IPS-20b (cell line): ENCODE data around the gene TXNDC11.

Source experiments
- H3K27ac ChIP-seq: one replicate; pipeline ENCODE4 v1.5.1; 2013; ENCODE audit warnings: low read length
- H3K27me3 ChIP-seq: 2 replicates; pipeline ENCODE4 v1.6.1; 2013; ENCODE audit warnings: mild to moderate bottlenecking, low read length, inconsistent platforms; ENCODE audit not compliant: insufficient read depth
- H3K36me3 ChIP-seq: 2 replicates; pipeline ENCODE4 v1.6.1; 2013; ENCODE audit warnings: low read depth, mild to moderate bottlenecking, inconsistent platforms, low read length, moderate library complexity; ENCODE audit not compliant: insufficient read depth
- H3K4me1 ChIP-seq: 2 replicates; pipeline ENCODE4 v1.6.1; 2013; ENCODE audit warnings: mild to moderate bottlenecking, control low read depth, inconsistent platforms, low read length, moderate library complexity; ENCODE audit not compliant: insufficient read depth
- H3K4me3 ChIP-seq: 2 replicates; pipeline ENCODE4 v1.5.1; 2013; ENCODE audit warnings: mild to moderate bottlenecking, low read length, inconsistent platforms
- H3K9ac ChIP-seq: 2 replicates; pipeline ENCODE4 v1.6.1; 2013; ENCODE audit warnings: low read depth, mild to moderate bottlenecking, inconsistent platforms, low read length, moderate library complexity
- H3K9me3 ChIP-seq: 2 replicates; pipeline ENCODE4 v1.6.1; 2013; ENCODE audit warnings: mild to moderate bottlenecking, low read depth, low read length, inconsistent platforms; ENCODE audit not compliant: insufficient read depth

The TXNDC11 gene

DNA sequence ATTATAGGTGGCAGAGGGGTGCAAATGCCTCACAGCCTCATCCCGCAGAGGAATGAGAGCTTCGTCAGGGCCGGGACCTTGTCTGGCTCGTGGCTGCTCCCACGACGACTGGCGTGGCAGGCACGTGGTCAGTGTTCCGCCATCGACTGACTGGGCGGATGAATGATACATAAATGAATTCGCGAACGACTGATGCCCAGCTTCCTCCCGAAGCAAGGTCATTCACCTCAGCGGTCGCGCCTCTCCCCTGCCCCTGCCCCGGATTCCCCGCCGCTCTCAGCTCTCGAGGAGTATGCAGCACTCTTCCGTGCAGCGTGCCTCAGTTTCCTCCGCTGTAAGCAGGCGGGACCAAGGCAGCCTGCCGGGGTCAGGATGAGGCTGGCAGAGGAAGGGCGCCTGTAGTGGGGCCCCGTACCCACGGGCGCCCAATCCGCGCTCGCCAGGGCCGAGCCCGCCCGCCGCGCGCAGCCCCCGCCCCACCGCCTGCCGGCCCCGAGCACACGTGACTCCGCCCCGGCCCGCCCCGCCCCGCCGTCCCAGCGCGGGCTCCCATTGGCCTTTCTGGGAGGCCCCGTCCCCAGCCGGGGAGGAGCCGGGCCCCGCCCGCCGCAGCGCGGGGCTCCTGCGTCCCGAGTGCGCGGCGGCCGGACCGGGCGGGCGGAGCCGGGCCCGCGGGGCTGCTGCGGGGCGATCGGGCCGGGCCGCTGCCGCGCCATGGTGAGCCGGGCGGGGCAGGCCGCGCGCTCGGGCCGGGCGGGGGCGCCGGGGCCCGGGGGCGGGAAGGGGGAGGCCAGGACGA is 74.6 kb downstream of the TXNDC11 start, which contains the start of gene SNN:
Gene SNN, plus strand, starts transcription at position 632 of the 799 bp plus-strand sequence. CDS start 7,605 bp downstream, outside the sequence.
- Histone ChIP-seq H3K9ac (peak within 1 kb of the TSS; percentile 79), H3K9me3 (no peaks in the 10 kb centered on the region), H3K36me3 (no peaks in the 10 kb centered on the region), H3K4me1 (peaks cover 18% of the 10 kb centered on the region; the same call in 1 of the 2 replicates), H3K27ac (no peak within 1 kb of the TSS), H3K4me3 (peak within 1 kb of the TSS; percentile 76), H3K27me3 (peaks cover 6% of the 10 kb centered on the region; the same call in 1 of the 2 replicates)

DNA sequence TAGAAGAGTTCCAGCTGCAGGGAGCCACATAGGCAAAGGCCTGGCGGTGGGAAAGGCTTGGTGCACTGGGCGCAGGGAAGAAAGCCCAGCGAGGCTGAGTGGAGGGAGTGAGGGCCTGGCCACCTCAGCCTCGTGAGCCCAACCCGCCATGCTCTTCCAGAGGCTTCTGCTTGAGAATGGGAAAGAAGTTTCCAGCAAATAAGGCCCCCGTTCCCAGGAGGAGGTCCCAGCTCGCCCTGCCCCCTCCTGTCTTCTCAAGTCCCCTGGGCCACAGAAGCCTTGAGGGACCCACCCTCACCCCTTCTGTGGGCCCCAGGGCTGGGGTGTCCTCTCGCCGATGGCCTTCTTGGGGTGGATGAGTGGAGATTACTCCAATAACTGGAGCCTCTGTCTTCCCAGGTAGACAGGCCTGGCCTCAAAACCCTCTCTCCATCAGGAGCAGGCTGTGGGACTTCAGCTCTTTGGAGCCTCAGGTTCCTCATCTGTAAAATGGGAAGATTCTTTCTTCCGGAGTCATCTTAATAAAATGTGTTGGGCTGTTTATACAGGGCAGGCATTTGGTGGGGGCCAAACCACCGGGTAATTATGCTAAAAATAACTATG is 75.3 kb downstream of the TXNDC11 start:
- peaks cover 6% of the 10 kb centered on the region; the same call in 1 of the 2 replicates for H3K27me3 ChIP-seq
- no peak overlapping the region for H3K4me3 ChIP-seq
- peaks cover 18% of the 10 kb centered on the region; the same call in 1 of the 2 replicates for H3K4me1 ChIP-seq
- H3K9me3 ChIP-seq, result no peaks in the 10 kb centered on the region
- H3K36me3 ChIP-seq, result no peaks in the 10 kb centered on the region
- H3K9ac ChIP-seq, result no peak overlapping the region
- no peak overlapping the region for H3K27ac ChIP-seq

DNA sequence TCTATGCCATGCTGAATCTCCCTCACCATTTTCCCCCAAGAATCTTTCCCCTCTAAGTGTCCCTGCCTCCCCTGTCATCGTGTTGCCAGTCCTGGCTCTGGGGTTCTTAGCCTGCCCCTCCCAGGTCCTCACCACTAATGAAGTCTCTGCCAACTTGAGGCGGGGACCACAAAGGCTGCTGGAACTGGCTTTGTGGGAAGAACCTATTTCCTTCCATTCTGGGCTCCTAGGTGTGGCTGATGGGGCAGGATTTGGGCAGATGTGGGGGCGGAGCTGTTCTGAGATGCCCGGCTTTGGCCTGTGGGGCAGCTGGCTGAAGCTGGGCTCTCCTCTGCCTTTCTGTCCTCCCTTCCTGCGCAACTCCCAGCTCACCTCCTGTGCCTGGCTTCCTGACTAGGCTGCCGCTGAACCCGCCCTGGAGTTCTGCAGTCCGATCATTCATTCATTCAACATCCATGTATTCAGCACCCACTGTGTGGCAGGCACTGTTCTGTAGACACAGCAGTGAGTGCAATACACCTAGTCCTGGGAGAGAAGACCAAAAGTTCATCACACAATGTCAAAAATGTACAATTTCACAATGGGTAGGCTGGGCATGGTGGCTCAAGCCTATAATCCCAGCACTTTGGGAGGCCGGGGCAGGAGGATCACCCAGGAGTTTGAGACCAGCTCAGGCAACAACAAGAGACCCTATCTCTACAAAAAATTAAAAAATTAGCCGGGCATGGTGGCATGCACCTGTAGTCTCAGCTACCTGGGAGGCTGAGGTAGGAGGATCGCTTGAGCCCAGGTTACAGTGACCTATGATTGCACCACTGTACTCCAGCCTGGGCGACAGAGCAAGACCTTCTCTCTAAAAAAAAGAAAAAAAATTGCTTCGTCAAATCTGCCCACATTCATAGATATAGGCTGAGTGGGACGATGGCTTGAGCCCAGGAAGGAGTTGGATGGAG is 76.3 kb downstream of the TXNDC11 start:
- Histone ChIP-seq H3K9ac (no peak overlapping the region), H3K4me3 (no peak overlapping the region), H3K4me1 (peaks cover 18% of the 10 kb centered on the region; the same call in 1 of the 2 replicates), H3K27me3 (peaks cover 6% of the 10 kb centered on the region; the same call in 1 of the 2 replicates), H3K9me3 (no peaks in the 10 kb centered on the region), H3K27ac (no peak overlapping the region), H3K36me3 (no peaks in the 10 kb centered on the region)

DNA sequence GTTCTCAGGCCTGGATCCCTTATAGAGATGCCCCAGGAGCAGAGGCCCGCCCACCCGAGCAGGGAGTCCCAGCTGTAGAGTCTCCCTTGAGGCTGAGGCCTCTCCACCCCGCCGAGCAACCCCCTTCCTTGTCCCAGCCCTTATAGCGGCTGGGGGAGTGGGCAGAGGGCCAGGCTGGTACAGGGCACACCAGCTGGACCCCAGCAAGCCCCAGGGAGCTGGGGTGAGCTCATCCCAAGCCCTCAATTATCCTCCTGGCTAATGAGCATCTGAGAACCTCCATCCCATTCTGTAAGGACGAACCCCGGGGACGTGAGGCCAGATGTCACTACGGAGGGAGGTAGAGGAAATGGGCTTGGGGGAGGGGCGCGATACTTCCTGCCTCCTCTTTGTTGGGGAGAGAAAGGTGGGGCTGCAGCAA is 77.6 kb downstream of the TXNDC11 start:
- Histone ChIP-seq H3K4me1 (peaks cover 13% of the 10 kb centered on the region; the same call in 1 of the 2 replicates), H3K36me3 (no peaks in the 10 kb centered on the region), H3K27me3 (peaks cover 6% of the 10 kb centered on the region; the same call in 1 of the 2 replicates), H3K9me3 (no peaks in the 10 kb centered on the region), H3K27ac (no peak overlapping the region), H3K9ac (peak overlapping the region; percentile 13; the same call in 1 of the 2 replicates), H3K4me3 (no peak overlapping the region; the same call in 1 of the 2 replicates)

DNA sequence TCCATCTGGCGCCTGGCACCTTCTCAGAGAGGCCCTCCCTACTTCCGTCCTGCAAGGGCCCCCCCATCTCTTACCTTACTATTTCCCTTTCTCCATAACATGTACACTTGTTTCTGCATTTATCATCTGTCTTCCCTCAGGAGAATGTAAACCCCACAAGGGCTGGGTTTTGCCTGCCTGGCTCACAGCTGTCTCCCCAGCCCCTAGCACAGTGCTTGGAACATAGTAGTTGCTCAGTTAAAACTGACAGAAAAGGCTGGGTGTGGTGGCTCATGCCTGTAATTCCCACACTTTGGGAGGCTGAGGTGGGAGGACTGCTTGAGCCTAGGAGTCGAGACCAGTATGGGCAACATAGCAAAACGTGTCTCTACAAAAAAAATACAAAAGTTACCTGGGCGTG is 80.1 kb downstream of the TXNDC11 start:
- Histone ChIP-seq H3K9me3 (no peaks in the 10 kb centered on the region), H3K4me1 (peaks cover 7% of the 10 kb centered on the region; the same call in 1 of the 2 replicates), H3K36me3 (no peaks in the 10 kb centered on the region), H3K27ac (no peak overlapping the region), H3K27me3 (peaks cover 3% of the 10 kb centered on the region; the same call in 1 of the 2 replicates), H3K9ac (no peak overlapping the region), H3K4me3 (no peak overlapping the region)

DNA sequence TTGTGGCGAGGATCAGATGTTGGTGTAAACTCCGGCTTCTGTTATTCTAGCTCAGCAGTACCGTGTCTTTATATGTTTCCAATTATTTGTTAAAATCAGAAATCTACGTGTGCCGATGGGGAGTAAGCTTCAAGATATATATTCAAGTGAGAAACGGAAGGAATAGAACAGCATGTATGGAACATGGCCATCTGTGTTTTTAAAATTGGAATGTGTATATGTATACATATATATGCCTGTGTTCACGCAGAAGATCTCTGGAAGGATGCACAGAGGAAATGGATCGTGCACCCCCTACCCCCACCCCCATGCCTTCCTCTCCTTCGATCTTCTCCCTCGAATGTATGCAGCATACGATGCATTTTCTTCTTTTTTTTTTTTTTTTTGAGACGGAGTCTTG is 82.1 kb downstream of the TXNDC11 start:
- Histone ChIP-seq H3K9ac (no peak overlapping the region), H3K27ac (no peak overlapping the region)

DNA sequence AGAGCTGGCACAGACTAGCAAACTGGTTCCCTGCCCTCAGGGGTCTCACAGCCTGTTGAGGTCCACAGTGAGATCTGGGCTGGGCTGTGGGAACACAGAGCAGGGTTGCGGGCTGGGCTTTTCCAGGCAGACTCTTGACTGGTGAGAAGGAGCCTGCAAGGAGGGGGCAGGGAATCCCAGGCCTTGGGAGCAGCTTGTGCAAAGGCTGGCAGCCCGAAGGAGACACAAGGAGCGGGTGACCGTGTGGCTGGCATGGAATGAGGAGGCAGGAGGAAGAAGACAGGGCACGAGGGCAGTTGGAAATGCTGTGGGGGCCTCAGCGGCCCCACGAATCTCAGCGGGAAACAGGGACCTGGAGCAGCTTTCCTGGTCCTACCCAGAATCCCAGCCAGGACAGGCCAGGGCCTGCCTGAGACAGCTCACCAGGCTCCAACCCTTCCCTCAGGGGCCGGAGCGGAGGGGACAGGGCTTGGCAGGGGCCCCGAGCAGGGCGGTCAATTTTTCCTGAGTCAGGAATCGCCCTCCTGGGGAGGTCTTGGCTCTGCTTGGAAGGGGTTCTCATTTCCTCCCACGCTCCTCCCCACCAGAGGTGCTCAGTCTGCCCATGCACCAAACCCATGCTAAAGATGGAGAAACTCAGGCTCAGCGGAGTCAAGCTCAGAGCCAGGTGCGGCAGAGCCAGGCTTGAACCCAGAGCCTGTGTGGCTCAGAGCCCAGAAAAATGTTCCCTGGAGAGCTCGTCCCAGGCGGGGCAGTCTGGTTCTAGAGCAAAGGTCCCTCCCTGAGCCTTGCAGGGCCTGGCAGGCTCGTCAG is 83.6 kb downstream of the TXNDC11 start:
- Histone ChIP-seq H3K4me3 (no peak overlapping the region), H3K9me3 (no peaks in the 10 kb centered on the region), H3K4me1 (no peaks in the 10 kb centered on the region; the same call in 1 of the 2 replicates), H3K27ac (no peak overlapping the region), H3K36me3 (no peaks in the 10 kb centered on the region), H3K27me3 (no peaks in the 10 kb centered on the region), H3K9ac (no peak overlapping the region)

More for the DNA sequence above, 82.1 kb downstream of the TXNDC11 start:
- Histone ChIP-seq H3K4me1 (peaks cover 7% of the 10 kb centered on the region; the same call in 1 of the 2 replicates), H3K9me3 (no peaks in the 10 kb centered on the region), H3K27me3 (no peaks in the 10 kb centered on the region), H3K4me3 (no peak overlapping the region), H3K36me3 (no peaks in the 10 kb centered on the region)

DNA sequence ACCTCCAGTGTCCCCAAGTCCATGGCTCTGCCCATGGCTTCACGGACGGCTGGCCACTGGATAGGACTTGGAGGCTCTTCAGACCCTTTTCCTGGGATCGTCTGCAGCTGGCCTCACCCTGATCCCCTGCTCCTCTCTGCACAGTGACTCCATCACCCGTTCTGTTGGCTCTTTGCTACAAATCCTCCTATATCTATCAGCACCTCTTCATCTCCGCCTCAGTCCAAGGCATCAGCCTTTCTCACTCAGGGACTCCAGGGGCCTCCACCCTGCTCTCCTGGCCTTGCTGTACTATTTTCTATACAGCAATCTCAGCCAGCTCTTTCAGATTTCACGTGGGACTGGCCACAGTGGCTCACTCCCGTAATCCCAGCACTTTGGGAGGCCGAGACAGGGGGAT is 85.1 kb downstream of the TXNDC11 start:
- H3K9ac ChIP-seq, result no peak overlapping the region
- H3K36me3 ChIP-seq, result no peaks in the 10 kb centered on the region
- H3K27me3 ChIP-seq, result no peaks in the 10 kb centered on the region
- no peaks in the 10 kb centered on the region for H3K9me3 ChIP-seq
- H3K27ac ChIP-seq, result no peak overlapping the region
- no peaks in the 10 kb centered on the region; the same call in 1 of the 2 replicates for H3K4me1 ChIP-seq
- H3K4me3 ChIP-seq, result no peak overlapping the region

DNA sequence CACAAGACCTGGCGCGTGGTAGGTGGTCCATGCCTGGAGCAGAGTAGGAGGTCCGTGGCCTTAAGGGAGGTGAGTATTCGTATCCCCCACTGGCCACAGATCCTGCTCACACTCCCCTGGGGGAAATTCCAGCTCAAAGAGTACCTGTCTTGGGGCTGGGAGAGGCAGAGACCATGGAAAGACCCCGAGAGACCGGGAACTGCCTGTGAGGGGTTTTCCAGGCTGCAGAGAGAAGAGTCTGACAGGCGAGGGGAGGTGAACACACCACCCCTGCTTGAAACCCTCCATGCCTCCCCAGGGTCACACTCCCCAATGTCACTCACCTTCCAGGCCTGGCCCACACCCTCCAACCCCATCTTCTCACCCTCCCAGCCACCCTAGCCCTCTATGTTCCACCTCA is 87.0 kb downstream of the TXNDC11 start:
- H3K36me3 ChIP-seq, result no peaks in the 10 kb centered on the region
- no peaks in the 10 kb centered on the region; the same call in 1 of the 2 replicates for H3K4me1 ChIP-seq
- no peak overlapping the region for H3K9ac ChIP-seq
- no peak overlapping the region for H3K4me3 ChIP-seq
- no peaks in the 10 kb centered on the region for H3K9me3 ChIP-seq
- no peak overlapping the region for H3K27ac ChIP-seq
- H3K27me3 ChIP-seq, result no peaks in the 10 kb centered on the region

DNA sequence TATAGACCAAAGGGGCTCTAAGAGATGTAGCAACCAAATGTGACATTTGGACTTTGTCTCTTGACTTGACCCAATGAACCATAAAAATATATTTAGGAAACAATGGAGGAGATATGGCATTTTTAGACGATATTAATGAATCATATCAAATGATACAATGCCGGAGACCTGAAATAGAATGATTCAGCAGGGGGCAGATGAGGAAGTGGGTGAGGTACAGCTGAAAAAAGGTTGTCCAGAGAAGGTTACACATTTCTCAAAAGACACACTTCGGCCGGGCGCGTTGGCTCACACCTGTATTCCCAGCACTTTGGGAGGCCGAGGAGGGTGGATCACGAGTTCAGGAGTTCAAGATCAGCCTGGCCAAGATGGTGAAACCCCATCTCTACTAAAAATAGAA is 90.9 kb downstream of the TXNDC11 start:
- H3K9ac ChIP-seq, result no peak overlapping the region
- no peaks in the 10 kb centered on the region for H3K4me1 ChIP-seq
- no peak overlapping the region for H3K27ac ChIP-seq
- no peaks in the 10 kb centered on the region for H3K36me3 ChIP-seq
- no peak overlapping the region for H3K4me3 ChIP-seq
- no peaks in the 10 kb centered on the region for H3K9me3 ChIP-seq
- H3K27me3 ChIP-seq, result no peaks in the 10 kb centered on the region
